Vagina (tissue), 2 donors: Measurements from ENCODE around the gene NRG3. TPM values are rescaled to one million over a fixed set of nuclear protein-coding genes. Genes with fewer than 3 reads are reported as not detected.

Experiments used
- DNase-seq, 2 donors: peaks; one replicate each; pipeline ENCODE4 v3.0.0-alpha.2; 2017; ENCODE audit errors: extremely low spot score in 2 of 2
- H3K27ac ChIP-seq: fragments of 200-600 bp; sonication (generic); one replicate; pipeline ENCODE4 v1.5.1; 2019
- H3K27me3 ChIP-seq: fragments of 200-600 bp; sonication (generic); one replicate; pipeline ENCODE4 v1.5.1; 2019
- H3K36me3 ChIP-seq, 2 donors: fragments of 200-600 bp; sonication (generic); one replicate each; pipeline ENCODE4 v1.5.1; 2017 to 2019
- H3K4me1 ChIP-seq: fragments of 200-600 bp; sonication (generic); one replicate; pipeline ENCODE4 v1.5.1; 2019
- H3K4me3 ChIP-seq, 2 donors: fragments of 200-600 bp; sonication (generic); 1 replicate in 1 of 2; 2 replicates in 1 of 2; pipeline ENCODE4 v1.5.1; 2016 to 2019
- H3K9me3 ChIP-seq: fragments of 200-600 bp; sonication (generic); one replicate; pipeline ENCODE4 v1.5.1; 2019
- POLR2A ChIP-seq, 2 donors: fragments of 450-650 bp; IDR thresholded peaks; one replicate each; pipeline ENCODE4 v1.6.1; 2017; ENCODE audit warnings: antibody characterized with exemption in 2 of 2, mild to moderate bottlenecking in 2 of 2, moderate library complexity in 2 of 2
- POLR2AphosphoS5 ChIP-seq, 2 donors: sonication (generic); formaldehyde crosslinking; IDR thresholded peaks; one replicate each; pipeline ENCODE4 v1.9.0; 2017; ENCODE audit warnings: antibody characterized with exemption in 2 of 2, mild to moderate bottlenecking in 2 of 2, low read depth in 1 of 2; ENCODE audit not compliant: insufficient read depth in 1 of 2
- intact Hi-C: fragments of 100-400 bp; cut with DNase I; formaldehyde crosslinking; loops from one replicate; pipeline ENCODE4 v1.15.1; 2023
- total RNA-seq: library from RNA; depleted of rRNA; stranded (reverse); fragments of >200 nt; gene quantifications from one replicate; pipeline ENCODE4 v1.2.3, GENCODE V29; 2016
- TF ChIP-seq, protein P1 (sequence below), 3 experiments: fragments of 450-650 bp in 2 of 3; fragments of 200-600 bp in 1 of 3; sonication (generic) in 1 of 3; IDR thresholded peaks; one replicate each; pipeline ENCODE4 v1.5.1; 2017 to 2019; ENCODE audit warnings: antibody characterized with exemption in 3 of 3, mild to moderate bottlenecking in 2 of 3, moderate library complexity in 2 of 3

NRG3 gene
- total RNA-seq, 1 donor from 2014 or later: not detected

GRCh38 chr10:81949283-81949682, 74.3 kb downstream of the NRG3 start:
- H3K9me3 ChIP-seq: no peaks in the 10 kb centered on the region
- intact Hi-C loops: no loop called here
- no peaks in the 10 kb centered on the region for H3K36me3 ChIP-seq
- no peak for DNase-seq
- H3K4me3 ChIP-seq: no peak overlapping the region
- H3K27me3 ChIP-seq: no peaks in the 10 kb centered on the region
- no peaks in the 10 kb centered on the region for H3K4me1 ChIP-seq
- TF ChIP-seq POLR2AphosphoS5 (IDR thresholded peaks at IDR 0.05; ENCODE audit: insufficient read depth in 1 of 2, low read depth in 1 of 2): no peak
- TF ChIP-seq, protein P1, sequence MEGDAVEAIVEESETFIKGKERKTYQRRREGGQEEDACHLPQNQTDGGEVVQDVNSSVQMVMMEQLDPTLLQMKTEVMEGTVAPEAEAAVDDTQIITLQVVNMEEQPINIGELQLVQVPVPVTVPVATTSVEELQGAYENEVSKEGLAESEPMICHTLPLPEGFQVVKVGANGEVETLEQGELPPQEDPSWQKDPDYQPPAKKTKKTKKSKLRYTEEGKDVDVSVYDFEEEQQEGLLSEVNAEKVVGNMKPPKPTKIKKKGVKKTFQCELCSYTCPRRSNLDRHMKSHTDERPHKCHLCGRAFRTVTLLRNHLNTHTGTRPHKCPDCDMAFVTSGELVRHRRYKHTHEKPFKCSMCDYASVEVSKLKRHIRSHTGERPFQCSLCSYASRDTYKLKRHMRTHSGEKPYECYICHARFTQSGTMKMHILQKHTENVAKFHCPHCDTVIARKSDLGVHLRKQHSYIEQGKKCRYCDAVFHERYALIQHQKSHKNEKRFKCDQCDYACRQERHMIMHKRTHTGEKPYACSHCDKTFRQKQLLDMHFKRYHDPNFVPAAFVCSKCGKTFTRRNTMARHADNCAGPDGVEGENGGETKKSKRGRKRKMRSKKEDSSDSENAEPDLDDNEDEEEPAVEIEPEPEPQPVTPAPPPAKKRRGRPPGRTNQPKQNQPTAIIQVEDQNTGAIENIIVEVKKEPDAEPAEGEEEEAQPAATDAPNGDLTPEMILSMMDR (IDR thresholded peaks at IDR 0.05): no peak
- TF ChIP-seq POLR2A (IDR thresholded peaks at IDR 0.05): no peak
- no peak overlapping the region for H3K27ac ChIP-seq

- H3K36me3 ChIP-seq: no peaks in the 10 kb centered on the region
- H3K4me1 ChIP-seq: no peaks in the 10 kb centered on the region
- no peaks in the 10 kb centered on the region for H3K9me3 ChIP-seq
- no peak for DNase-seq
- intact Hi-C loops: no loop called here
- H3K27ac ChIP-seq: no peak overlapping the region
- H3K4me3 ChIP-seq: no peak overlapping the region
- no peaks in the 10 kb centered on the region for H3K27me3 ChIP-seq
- TF ChIP-seq POLR2AphosphoS5 (IDR thresholded peaks at IDR 0.05; ENCODE audit: insufficient read depth in 1 of 2, low read depth in 1 of 2) (no peak), POLR2A (IDR thresholded peaks at IDR 0.05) (no peak)
- TF ChIP-seq, protein P1 (IDR thresholded peaks at IDR 0.05): no peak
These were observed 75.4 kb downstream of the NRG3 start for GRCh38 chr10:81950358-81950757.

GRCh38 chr10:81953420-81953819, 78.4 kb downstream of the NRG3 start:
- Histone ChIP-seq H3K27ac (no peak overlapping the region), H3K4me3 (no peak overlapping the region), H3K4me1 (no peaks in the 10 kb centered on the region), H3K36me3 (no peaks in the 10 kb centered on the region), H3K27me3 (no peaks in the 10 kb centered on the region), H3K9me3 (no peaks in the 10 kb centered on the region)
- DNase-seq: no peak
- intact Hi-C loops: no loop called here
- TF ChIP-seq, protein P1 (IDR thresholded peaks at IDR 0.05): no peak
- TF ChIP-seq POLR2A (IDR thresholded peaks at IDR 0.05) (no peak), POLR2AphosphoS5 (IDR thresholded peaks at IDR 0.05; ENCODE audit: insufficient read depth in 1 of 2, low read depth in 1 of 2) (no peak)

- no peak for DNase-seq
- H3K36me3 ChIP-seq: no peaks in the 10 kb centered on the region
- H3K9me3 ChIP-seq: no peaks in the 10 kb centered on the region
- TF ChIP-seq POLR2A (IDR thresholded peaks at IDR 0.05) (no peak), POLR2AphosphoS5 (IDR thresholded peaks at IDR 0.05; ENCODE audit: insufficient read depth in 1 of 2, low read depth in 1 of 2) (no peak)
- TF ChIP-seq, protein P1 (IDR thresholded peaks at IDR 0.05): no peak
- H3K4me3 ChIP-seq: no peak overlapping the region
- no peaks in the 10 kb centered on the region for H3K27me3 ChIP-seq
- no peaks in the 10 kb centered on the region for H3K4me1 ChIP-seq
- no peak overlapping the region for H3K27ac ChIP-seq
- intact Hi-C loops: no loop called here
These were observed 83.0 kb downstream of the NRG3 start for GRCh38 chr10:81957976-81958375.

DNA sequence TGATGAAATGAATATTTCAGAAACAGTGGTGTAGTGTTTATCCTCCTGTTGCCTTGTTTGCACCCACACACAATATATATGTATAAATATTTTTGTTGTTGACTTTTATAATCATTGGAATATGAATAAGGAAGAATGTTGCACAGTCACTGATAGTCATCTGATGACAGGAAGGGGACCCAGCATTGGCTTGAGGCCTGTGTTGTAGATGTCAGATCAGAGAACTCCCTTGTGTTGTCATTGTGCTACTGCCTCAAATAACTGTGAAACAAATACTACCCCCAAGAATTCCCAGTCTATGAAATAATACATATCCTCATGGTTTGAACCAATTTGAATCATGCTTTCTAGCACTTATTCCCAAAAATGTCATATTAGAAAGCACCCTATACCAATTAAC, 84.0 kb downstream of the NRG3 start:
- Histone ChIP-seq H3K36me3 (no peaks in the 10 kb centered on the region), H3K27ac (no peak overlapping the region), H3K4me3 (no peak overlapping the region), H3K9me3 (no peaks in the 10 kb centered on the region), H3K27me3 (no peaks in the 10 kb centered on the region), H3K4me1 (no peaks in the 10 kb centered on the region)
- intact Hi-C loops: no loop called here
- no peak for DNase-seq
- TF ChIP-seq, protein P1 (IDR thresholded peaks at IDR 0.05): no peak
- TF ChIP-seq POLR2AphosphoS5 (IDR thresholded peaks at IDR 0.05; ENCODE audit: insufficient read depth in 1 of 2, low read depth in 1 of 2) (no peak), POLR2A (IDR thresholded peaks at IDR 0.05) (no peak)
